GM19452 (cell line): ENCODE measurements around the gene NCOA5.

Experiments
- ATAC-seq: cut with Tn5 transposase; IDR thresholded peaks from one replicate; pipeline ENCODE4 v1.9.1; 2021; ENCODE audit not compliant: unreplicated experiment

NCOA5 gene

GRCh38 chr20:46063652-46064054 is 26.1 kb downstream of the NCOA5 start:
- no peak for ATAC-seq

GRCh38 chr20:46063151-46063550 is 26.6 kb downstream of the NCOA5 start:
- no peak for ATAC-seq

GRCh38 chr20:46062621-46063020 is 27.1 kb downstream of the NCOA5 start:
- no peak for ATAC-seq

GRCh38 chr20:46062151-46062550 is 27.6 kb downstream of the NCOA5 start:
- ATAC-seq, result no peak

GRCh38 chr20:46060975-46061374 is 28.8 kb downstream of the NCOA5 start:
- no peak for ATAC-seq

GRCh38 chr20:46060301-46060881 is 29.4 kb downstream of the NCOA5 start:
- ATAC-seq, result no peak

GRCh38 chr20:46058599-46059281 is 31.0 kb downstream of the NCOA5 start:
- no peak for ATAC-seq

GRCh38 chr20:46057856-46058598 is 31.7 kb downstream of the NCOA5 start:
- ATAC-seq, result no peak

GRCh38 chr20:46056970-46057855 is 32.5 kb downstream of the NCOA5 start:
- no peak for ATAC-seq

GRCh38 chr20:46056027-46056833 is 33.5 kb downstream of the NCOA5 start:
- no peak for ATAC-seq

GRCh38 chr20:46055269-46055668 is 34.5 kb downstream of the NCOA5 start:
- ATAC-seq, result no peak

- ATAC-seq, result no peak
Measured at GRCh38 chr20:46054606-46055005, 35.2 kb downstream of the NCOA5 start.

GRCh38 chr20:46053416-46053815 is 36.3 kb downstream of the NCOA5 start:
- ATAC-seq, result no peak

- ATAC-seq, result no peak
Measured at GRCh38 chr20:46051556-46052308, 38.0 kb downstream of the NCOA5 start.

GRCh38 chr20:46050885-46051284 is 38.9 kb downstream of the NCOA5 start:
- no peak for ATAC-seq

GRCh38 chr20:46050444-46050843 is 39.3 kb downstream of the NCOA5 start:
- ATAC-seq, result no peak

- ATAC-seq, result no peak
Measured at GRCh38 chr20:46049815-46050214, 39.9 kb downstream of the NCOA5 start.

- ATAC-seq, result no peak
Measured at GRCh38 chr20:46049190-46049589, 40.6 kb downstream of the NCOA5 start.

GRCh38 chr20:46047821-46048220 is 41.9 kb downstream of the NCOA5 start:
- no peak for ATAC-seq
